Thoracic aorta (tissue), 2 donors: ENCODE measurements around the gene FGFR2. TPM values are rescaled to one million over a fixed set of nuclear protein-coding genes. Genes with fewer than 3 reads are reported as not detected.
"Not testable (repeated sequence)": the region's sequence is repeated elsewhere in the genome, so short reads cannot be mapped to it uniquely, and the experiment has no call there.

Experiments
- ATAC-seq: fragments of 150-250 bp; one replicate; pipeline ENCODE4 v1.8.0; 2017; ENCODE audit warnings: low read depth; ENCODE audit not compliant: insufficient number of reproducible peaks, low FRiP score
- DNase-seq: peaks from one replicate; pipeline ENCODE4 v3.0.0-alpha.2; 2020; ENCODE audit warnings: low spot score
- H3K27ac ChIP-seq, 2 donors: fragments of 200-600 bp; sonication (generic); 1 replicate in 1 of 2; 2 replicates in 1 of 2; pipeline ENCODE4 v1.5.1; 2016; ENCODE audit warnings: mild to moderate bottlenecking in 2 of 2, moderate library complexity in 2 of 2
- H3K27me3 ChIP-seq: fragments of 200-600 bp; sonication (generic); replicated peaks from 2 replicates; pipeline ENCODE4 v1.6.0; 2016; ENCODE audit warnings: mild to moderate bottlenecking; ENCODE audit not compliant: insufficient read depth
- H3K36me3 ChIP-seq: fragments of 200-600 bp; sonication (generic); one replicate; pipeline ENCODE4 v1.5.1; 2016
- H3K4me1 ChIP-seq, 2 donors: fragments of 200-600 bp; sonication (generic); 1 replicate in 1 of 2; 2 replicates in 1 of 2; pipeline versions ENCODE4 v1.5.1 to v1.6.0; 2016; ENCODE audit warnings: low read depth in 2 of 2, mild to moderate bottlenecking in 1 of 2; ENCODE audit not compliant: control insufficient read depth in 1 of 2
- H3K4me3 ChIP-seq: fragments of 200-600 bp; sonication (generic); 2 replicates; pipeline ENCODE4 v1.5.1; 2016; ENCODE audit warnings: mild to moderate bottlenecking
- H3K9me3 ChIP-seq: fragments of 200-600 bp; sonication (generic); 2 replicates; pipeline ENCODE4 v1.5.1; 2016
- CTCF ChIP-seq: fragments of 200-600 bp; sonication (generic); IDR thresholded peaks from one replicate; pipeline ENCODE4 v1.5.1; 2019; ENCODE audit warnings: antibody characterized with exemption
- total RNA-seq, 2 donors: library from RNA; depleted of rRNA; stranded (reverse); fragments of >200 nt; gene quantifications; one replicate each; pipeline versions ENCODE4 v1.1.0 to v1.2.3, GENCODE V29; 2016

Gene FGFR2
- total RNA-seq, 2 donors from 2014 or later = 7.2 to 16.2 TPM

- H3K27ac ChIP-seq = no peak overlapping the region
- no peak for TF ChIP-seq CTCF
- no peak for ATAC-seq
Observed at GRCh38 chr10:121521794-121522556, 76.3 kb downstream of the FGFR2 start.

GRCh38 chr10:121520526-121520925 lies 77.7 kb downstream of the FGFR2 start:
- ATAC-seq, H3K27me3 ChIP-seq, H3K36me3 ChIP-seq, DNase-seq, H3K9me3 ChIP-seq, H3K4me3 ChIP-seq, H3K27ac ChIP-seq: not testable (repeated sequence)
- peaks cover 0 to 14% of the 10 kb centered on the region in 2 donors for H3K4me1 ChIP-seq

More at GRCh38 chr10:121521794-121522556, 76.3 kb downstream of the FGFR2 start:
- H3K27me3 ChIP-seq = no peaks in the 10 kb centered on the region
- no peaks in the 10 kb centered on the region for H3K9me3 ChIP-seq
- no peak overlapping the region for H3K4me3 ChIP-seq
- DNase-seq = no peak
- H3K36me3 ChIP-seq = no peaks in the 10 kb centered on the region
- peaks cover 0 to 14% of the 10 kb centered on the region in 2 donors for H3K4me1 ChIP-seq

- H3K27me3 ChIP-seq = no peaks in the 10 kb centered on the region
- TF ChIP-seq CTCF = no peak
- DNase-seq (no peak), ATAC-seq (no peak)
- no peaks in the 10 kb centered on the region for H3K36me3 ChIP-seq
- H3K27ac ChIP-seq = no peak overlapping the region
- no peaks in the 10 kb centered on the region for H3K9me3 ChIP-seq
- H3K4me1 ChIP-seq = peaks cover 0 to 14% of the 10 kb centered on the region in 2 donors
- H3K4me3 ChIP-seq = no peak overlapping the region
Observed at GRCh38 chr10:121519901-121520493, 78.2 kb downstream of the FGFR2 start.

- Histone ChIP-seq H3K27me3 (no peaks in the 10 kb centered on the region), H3K4me1 (peaks cover 0 to 11% of the 10 kb centered on the region in 2 donors), H3K27ac (no peak overlapping the region), H3K4me3 (no peak overlapping the region), H3K9me3 (no peaks in the 10 kb centered on the region), H3K36me3 (no peaks in the 10 kb centered on the region)
- no peak for TF ChIP-seq CTCF
- DNase-seq (no peak), ATAC-seq (no peak)
Observed at GRCh38 chr10:121519411-121519810, 78.8 kb downstream of the FGFR2 start.

GRCh38 chr10:121518333-121518732 lies 79.9 kb downstream of the FGFR2 start:
- no peak for DNase-seq
- Histone ChIP-seq H3K9me3 (no peaks in the 10 kb centered on the region), H3K4me3 (no peak overlapping the region), H3K4me1 (peaks cover 0 to 3% of the 10 kb centered on the region in 2 donors), H3K27ac (no peak overlapping the region), H3K27me3 (no peaks in the 10 kb centered on the region), H3K36me3 (no peaks in the 10 kb centered on the region)
- TF ChIP-seq CTCF = no peak
- ATAC-seq = no peak
